Measurements from ENCODE around the gene ZNRF1.

DNA sequence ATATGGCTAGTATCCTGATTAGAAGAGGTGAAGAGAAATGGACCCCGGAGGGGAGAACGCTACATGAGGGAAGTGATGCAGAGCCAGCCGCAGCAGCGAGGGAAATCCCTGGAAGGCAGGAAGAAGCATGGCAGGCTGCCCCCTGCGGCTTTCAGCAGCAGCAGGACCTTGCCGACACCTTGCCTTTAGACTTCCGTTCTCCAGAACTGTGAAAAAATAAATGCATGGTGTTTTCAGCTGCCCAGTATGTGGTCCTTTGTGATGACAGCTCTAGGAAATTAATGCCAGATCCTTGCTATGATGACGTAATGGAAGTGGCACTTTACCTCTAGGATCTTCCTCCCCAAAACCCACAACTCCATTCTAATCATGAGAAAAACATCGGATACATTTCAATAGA lies 139.8 kb downstream of the ZNRF1 start:
- TF ChIP-seq POLR2AphosphoS2 (IDR thresholded peaks at IDR 0.05; ENCODE audit: low read depth, low read length) = no peak
- no peak for TF ChIP-seq TCF3 (IDR thresholded peaks at IDR 0.05; ENCODE audit: borderline replicate concordance, insufficient read depth, low read depth, low read length)
- no peak for TF ChIP-seq POLR2A (IDR thresholded peaks at IDR 0.05; ENCODE audit: low read depth, low read length)
- TF ChIP-seq, protein P1, sequence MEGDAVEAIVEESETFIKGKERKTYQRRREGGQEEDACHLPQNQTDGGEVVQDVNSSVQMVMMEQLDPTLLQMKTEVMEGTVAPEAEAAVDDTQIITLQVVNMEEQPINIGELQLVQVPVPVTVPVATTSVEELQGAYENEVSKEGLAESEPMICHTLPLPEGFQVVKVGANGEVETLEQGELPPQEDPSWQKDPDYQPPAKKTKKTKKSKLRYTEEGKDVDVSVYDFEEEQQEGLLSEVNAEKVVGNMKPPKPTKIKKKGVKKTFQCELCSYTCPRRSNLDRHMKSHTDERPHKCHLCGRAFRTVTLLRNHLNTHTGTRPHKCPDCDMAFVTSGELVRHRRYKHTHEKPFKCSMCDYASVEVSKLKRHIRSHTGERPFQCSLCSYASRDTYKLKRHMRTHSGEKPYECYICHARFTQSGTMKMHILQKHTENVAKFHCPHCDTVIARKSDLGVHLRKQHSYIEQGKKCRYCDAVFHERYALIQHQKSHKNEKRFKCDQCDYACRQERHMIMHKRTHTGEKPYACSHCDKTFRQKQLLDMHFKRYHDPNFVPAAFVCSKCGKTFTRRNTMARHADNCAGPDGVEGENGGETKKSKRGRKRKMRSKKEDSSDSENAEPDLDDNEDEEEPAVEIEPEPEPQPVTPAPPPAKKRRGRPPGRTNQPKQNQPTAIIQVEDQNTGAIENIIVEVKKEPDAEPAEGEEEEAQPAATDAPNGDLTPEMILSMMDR (IDR thresholded peaks at IDR 0.05 in 2 of 3, conservative IDR thresholded peaks at IDR 0.05 in 1 of 3; ENCODE audit: control insufficient read depth in 2 of 3, extremely low read depth in 1 of 3, insufficient read depth in 1 of 3, low read depth in 3 of 3, low read length in 3 of 3) = no peak

Measured in GM12878 (cell line).